DOHH2 (cell line): ENCODE results near the gene STMN3.

Experiments
- H3F3A ChIP-seq: fragments of 200-600 bp; sonication (generic), shearing (Covaris generic); 2 replicates; pipeline ENCODE4 v1.6.0; 2016; ENCODE audit warnings: antibody characterized with exemption, mild to moderate bottlenecking; ENCODE audit not compliant: control insufficient read depth, insufficient read depth
- H3K27ac ChIP-seq: fragments of 200-600 bp; sonication (generic); 2 replicates; pipeline ENCODE4 v1.5.1; 2014; ENCODE audit warnings: low read depth, mild to moderate bottlenecking, low read length, moderate library complexity
- H3K27me3 ChIP-seq: fragments of 200-600 bp; sonication (generic); 2 replicates; pipeline ENCODE4 v1.6.1; 2014; ENCODE audit warnings: mild to moderate bottlenecking, low read length, mixed read lengths; ENCODE audit not compliant: control insufficient read depth
- H3K36me3 ChIP-seq: fragments of 200-600 bp; sonication (generic); 2 replicates; pipeline ENCODE4 v1.6.1; 2014; ENCODE audit warnings: mild to moderate bottlenecking, low read length, moderate library complexity, mixed read lengths; ENCODE audit not compliant: control insufficient read depth
- H3K4me1 ChIP-seq: fragments of 200-600 bp; sonication (generic); 2 replicates; pipeline ENCODE4 v1.6.1; 2014; ENCODE audit warnings: mild to moderate bottlenecking, low read length, mixed read lengths; ENCODE audit not compliant: control insufficient read depth
- H3K4me2 ChIP-seq: fragments of 200-600 bp; sonication (generic); 2 replicates; pipeline ENCODE4 v1.6.0; 2014; ENCODE audit warnings: mild to moderate bottlenecking, low read length, moderate library complexity
- H3K4me3 ChIP-seq: fragments of 200-600 bp; sonication (generic); 2 replicates; pipeline ENCODE4 v1.5.1; 2014; ENCODE audit warnings: mild to moderate bottlenecking, low read length, mixed read lengths
- H3K79me2 ChIP-seq: fragments of 200-600 bp; sonication (generic); 2 replicates; pipeline ENCODE4 v1.6.1; 2014; ENCODE audit warnings: mild to moderate bottlenecking, low read length, mixed read lengths; ENCODE audit not compliant: control insufficient read depth
- H3K9me2 ChIP-seq: fragments of 200-600 bp; sonication (generic); replicated peaks from 2 replicates; pipeline ENCODE4 v1.6.1; 2014; ENCODE audit warnings: mild to moderate bottlenecking, low read length, mixed read lengths; ENCODE audit not compliant: control insufficient read depth
- H3K9me3 ChIP-seq: fragments of 200-600 bp; sonication (generic); 2 replicates; pipeline ENCODE4 v1.6.1; 2014; ENCODE audit warnings: antibody characterized with exemption, low read length, mixed read lengths; ENCODE audit not compliant: control insufficient read depth, insufficient read depth
- H4K20me1 ChIP-seq: fragments of 200-600 bp; sonication (generic); 2 replicates; pipeline ENCODE4 v1.6.0; 2014; ENCODE audit warnings: low read depth, mild to moderate bottlenecking, antibody characterized with exemption, low read length, moderate library complexity; ENCODE audit not compliant: control insufficient read depth, insufficient read depth
- EZH2phosphoT487 ChIP-seq: fragments of 200-600 bp; sonication (generic); IDR thresholded peaks from 2 replicates; pipeline ENCODE4 v1.6.1; 2017; ENCODE audit warnings: borderline replicate concordance, mild to moderate bottlenecking, antibody characterized with exemption, low read length, moderate library complexity, mixed read lengths
- TF ChIP-seq, protein P1 (sequence below): fragments of 200-600 bp; sonication (generic); IDR thresholded peaks from one replicate; pipeline ENCODE4 v1.5.1; 2014; ENCODE audit warnings: antibody characterized with exemption, mild to moderate bottlenecking, low read depth, low read length; ENCODE audit not compliant: poor library complexity, severe bottlenecking

STMN3 gene

GRCh38 chr20:63596423-63596822, 56.8 kb downstream of the STMN3 start:
- Histone ChIP-seq H3K79me2 (no peaks in the 10 kb centered on the region), H3K27me3 (no peaks in the 10 kb centered on the region), H3K27ac (no peak overlapping the region), H3F3A (no peaks in the 10 kb centered on the region), H3K9me2 (no peaks in the 10 kb centered on the region), H3K4me2 (no peak overlapping the region), H3K9me3 (no peaks in the 10 kb centered on the region), H4K20me1 (no peaks in the 10 kb centered on the region), H3K4me1 (no peaks in the 10 kb centered on the region), H3K4me3 (no peak overlapping the region), H3K36me3 (peaks cover 47% of the 10 kb centered on the region)
- TF ChIP-seq, protein P1, sequence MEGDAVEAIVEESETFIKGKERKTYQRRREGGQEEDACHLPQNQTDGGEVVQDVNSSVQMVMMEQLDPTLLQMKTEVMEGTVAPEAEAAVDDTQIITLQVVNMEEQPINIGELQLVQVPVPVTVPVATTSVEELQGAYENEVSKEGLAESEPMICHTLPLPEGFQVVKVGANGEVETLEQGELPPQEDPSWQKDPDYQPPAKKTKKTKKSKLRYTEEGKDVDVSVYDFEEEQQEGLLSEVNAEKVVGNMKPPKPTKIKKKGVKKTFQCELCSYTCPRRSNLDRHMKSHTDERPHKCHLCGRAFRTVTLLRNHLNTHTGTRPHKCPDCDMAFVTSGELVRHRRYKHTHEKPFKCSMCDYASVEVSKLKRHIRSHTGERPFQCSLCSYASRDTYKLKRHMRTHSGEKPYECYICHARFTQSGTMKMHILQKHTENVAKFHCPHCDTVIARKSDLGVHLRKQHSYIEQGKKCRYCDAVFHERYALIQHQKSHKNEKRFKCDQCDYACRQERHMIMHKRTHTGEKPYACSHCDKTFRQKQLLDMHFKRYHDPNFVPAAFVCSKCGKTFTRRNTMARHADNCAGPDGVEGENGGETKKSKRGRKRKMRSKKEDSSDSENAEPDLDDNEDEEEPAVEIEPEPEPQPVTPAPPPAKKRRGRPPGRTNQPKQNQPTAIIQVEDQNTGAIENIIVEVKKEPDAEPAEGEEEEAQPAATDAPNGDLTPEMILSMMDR, result no peak
- no peak for TF ChIP-seq EZH2phosphoT487

- H3F3A ChIP-seq, result no peaks in the 10 kb centered on the region
- TF ChIP-seq EZH2phosphoT487, result no peak
- TF ChIP-seq, protein P1, result no peak
- no peak overlapping the region for H3K4me3 ChIP-seq
- H3K4me2 ChIP-seq, result no peak overlapping the region
- no peaks in the 10 kb centered on the region for H3K9me3 ChIP-seq
- peaks cover 43% of the 10 kb centered on the region for H3K36me3 ChIP-seq
- H3K27me3 ChIP-seq, result no peaks in the 10 kb centered on the region
- no peak overlapping the region for H3K27ac ChIP-seq
- H3K9me2 ChIP-seq, result no peaks in the 10 kb centered on the region
- H3K4me1 ChIP-seq, result no peaks in the 10 kb centered on the region
- H4K20me1 ChIP-seq, result no peaks in the 10 kb centered on the region
- H3K79me2 ChIP-seq, result no peaks in the 10 kb centered on the region
Measured at GRCh38 chr20:63595416-63596127, 57.7 kb downstream of the STMN3 start.

DNA sequence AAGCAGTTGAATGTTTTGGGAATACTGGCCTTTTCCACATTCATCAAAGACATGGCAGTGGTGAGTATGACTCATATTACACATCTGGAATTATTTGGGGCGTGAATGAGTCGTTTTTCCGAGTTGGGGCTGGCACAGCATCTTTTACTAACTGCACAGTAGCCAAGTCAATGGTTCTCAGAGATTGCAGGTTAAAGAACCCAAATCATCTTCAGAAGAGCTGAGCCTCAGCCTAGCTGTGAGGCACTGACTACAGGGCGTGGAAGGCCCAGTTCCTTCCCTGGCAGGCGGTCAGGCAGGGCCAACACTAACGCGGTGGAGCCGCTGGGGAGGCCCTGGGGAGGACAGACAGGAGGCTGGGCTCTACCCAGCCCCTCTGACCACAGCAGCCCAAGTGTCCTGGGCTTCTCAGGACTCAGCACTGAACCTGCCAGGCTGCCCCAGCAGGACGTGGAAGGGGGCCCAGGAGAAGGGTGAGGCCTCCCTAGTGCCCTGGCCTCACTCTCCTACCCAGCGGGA, 59.1 kb downstream of the STMN3 start:
- H4K20me1 ChIP-seq, result no peaks in the 10 kb centered on the region
- no peak overlapping the region for H3K27ac ChIP-seq
- no peaks in the 10 kb centered on the region for H3K27me3 ChIP-seq
- no peaks in the 10 kb centered on the region for H3F3A ChIP-seq
- TF ChIP-seq EZH2phosphoT487, result no peak
- TF ChIP-seq, protein P1, result no peak
- H3K9me3 ChIP-seq, result no peaks in the 10 kb centered on the region
- no peak overlapping the region for H3K4me2 ChIP-seq
- H3K4me1 ChIP-seq, result no peaks in the 10 kb centered on the region
- H3K4me3 ChIP-seq, result no peak overlapping the region
- H3K36me3 ChIP-seq, result peaks cover 43% of the 10 kb centered on the region
- H3K9me2 ChIP-seq, result no peaks in the 10 kb centered on the region
- H3K79me2 ChIP-seq, result no peaks in the 10 kb centered on the region
